GM19099 (cell line): ENCODE results near the gene CCL26.

ENCODE experiments used
- POLR2A ChIP-seq: IDR thresholded peaks from 3 replicates; pipeline ENCODE4 v1.6.1; 2011; ENCODE audit warnings: low read depth; ENCODE audit not compliant: insufficient read length; ENCODE audit errors: extremely low read depth

CCL26 gene

GRCh38 chr7:75727881-75728593 is 44.0 kb downstream of the CCL26 start:
- TF ChIP-seq POLR2A = no peak

- no peak for TF ChIP-seq POLR2A
Measured at GRCh38 chr7:75725306-75725705, 46.7 kb downstream of the CCL26 start.

GRCh38 chr7:75723444-75723843 is 48.6 kb downstream of the CCL26 start:
- TF ChIP-seq POLR2A = no peak

GRCh38 chr7:75722373-75722772 is 49.6 kb downstream of the CCL26 start:
- no peak for TF ChIP-seq POLR2A

GRCh38 chr7:75721426-75721825 is 50.6 kb downstream of the CCL26 start:
- no peak for TF ChIP-seq POLR2A

GRCh38 chr7:75719626-75720025 is 52.4 kb downstream of the CCL26 start:
- no peak for TF ChIP-seq POLR2A
